ENCODE results near the gene COX14.

The COX14 gene

DNA sequence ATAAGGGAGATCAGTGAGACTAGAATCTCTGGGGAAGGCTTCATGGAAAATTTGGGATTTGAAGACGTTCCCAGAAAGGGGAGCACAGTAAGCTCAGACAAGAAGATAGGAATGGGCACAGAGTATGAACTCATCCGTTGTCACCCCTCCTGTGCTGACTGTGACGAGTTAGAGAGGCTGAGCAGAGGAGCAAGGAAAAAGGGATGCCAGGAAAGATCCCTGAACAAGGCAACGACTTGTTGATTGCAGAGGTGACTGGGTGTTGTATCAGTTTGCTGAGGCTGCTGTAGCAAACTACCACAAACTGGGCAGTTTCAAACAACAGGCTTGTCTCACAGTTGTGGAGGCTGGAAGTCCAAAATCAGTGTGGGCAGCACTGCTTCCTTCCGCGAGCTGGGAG is 14.1 kb upstream of the COX14 start:
- H3K4me1 Mint-ChIP-seq, result peaks cover 5% of the 10 kb centered on the region in 2 donors
- H3K9me3 Mint-ChIP-seq, result no peaks in the 10 kb centered on the region
- no peak overlapping the region for H3K4me3 Mint-ChIP-seq
- peaks cover 45 to 73% of the 10 kb centered on the region in 2 donors for H3K36me3 Mint-ChIP-seq
- no peaks in the 10 kb centered on the region for H3K27me3 Mint-ChIP-seq
- H3K27ac Mint-ChIP-seq, result no peak overlapping the region
- DNase-seq (no peak), ATAC-seq (replicated peaks) (no peak)

DNA sequence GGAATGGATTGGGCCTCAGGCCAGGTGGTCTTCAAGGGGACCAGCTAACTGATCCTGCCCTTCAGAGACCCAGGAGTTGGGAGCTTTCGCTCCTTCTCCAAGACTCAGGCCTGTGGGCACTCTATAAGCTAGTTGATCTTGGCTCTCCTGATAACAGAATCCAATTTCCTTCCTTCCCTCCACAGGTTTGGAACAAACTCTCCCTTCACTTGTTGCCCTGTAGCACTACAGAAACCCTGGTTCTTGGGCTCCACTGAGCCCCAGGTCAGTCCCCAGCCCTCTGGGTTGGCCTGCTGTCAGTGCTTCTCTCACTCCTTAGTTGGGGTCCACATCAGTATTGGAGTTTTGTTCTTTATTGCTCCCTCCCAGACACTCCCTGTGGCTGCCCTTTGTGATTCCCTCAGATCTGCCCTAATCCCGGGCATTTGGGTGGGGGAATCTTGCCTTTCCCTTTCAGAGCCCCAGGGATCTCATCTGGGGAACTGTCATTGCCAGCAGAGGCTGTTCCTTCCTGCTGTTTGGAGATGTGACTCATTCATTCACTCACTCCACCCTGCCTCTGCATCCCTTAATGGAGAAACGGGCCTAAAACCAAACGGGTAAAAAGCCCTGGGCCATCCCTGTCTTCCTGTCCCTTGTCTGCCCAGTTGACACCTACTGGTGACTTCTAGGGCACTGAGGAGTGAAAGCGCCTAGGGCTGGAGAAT is 12.6 kb upstream of the COX14 start:
- H3K9me3 Mint-ChIP-seq, result no peaks in the 10 kb centered on the region
- H3K4me3 Mint-ChIP-seq, result no peak overlapping the region
- no peaks in the 10 kb centered on the region for H3K27me3 Mint-ChIP-seq
- DNase-seq, result no peak
- peak overlapping the region; percentile 15 for H3K27ac Mint-ChIP-seq
- H3K36me3 Mint-ChIP-seq, result peaks cover 46 to 78% of the 10 kb centered on the region in 2 donors
- H3K4me1 Mint-ChIP-seq, result peaks cover 16 to 18% of the 10 kb centered on the region in 2 donors
- ATAC-seq (replicated peaks), result no peak

DNA sequence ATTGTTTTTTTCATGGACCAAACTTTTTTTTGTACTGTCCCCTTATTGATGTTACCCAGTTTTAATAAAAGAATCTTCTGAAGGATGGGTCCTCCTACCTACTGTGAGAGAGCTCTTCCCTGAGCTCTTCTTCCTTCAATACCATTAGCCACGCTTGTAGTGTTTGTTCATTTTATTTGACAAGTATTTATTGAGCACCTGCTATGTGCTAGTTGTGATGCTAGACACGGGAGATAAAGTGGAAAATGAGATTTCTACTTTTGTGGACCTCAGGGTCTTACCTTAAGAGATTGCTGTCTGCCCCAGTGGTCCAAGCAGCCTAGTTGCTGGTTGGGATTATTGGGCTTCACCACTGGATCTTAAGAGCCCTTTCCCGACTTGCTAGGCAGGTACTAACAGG is 11.5 kb upstream of the COX14 start:
- Mint-ChIP-seq H3K27ac (peak overlapping the region; percentile 59), H3K4me3 (no peak overlapping the region), H3K4me1 (peaks cover 17 to 23% of the 10 kb centered on the region in 2 donors), H3K36me3 (peaks cover 49 to 77% of the 10 kb centered on the region in 2 donors), H3K27me3 (no peaks in the 10 kb centered on the region), H3K9me3 (no peaks in the 10 kb centered on the region)
- ATAC-seq (replicated peaks) (no peak), DNase-seq (no peak)

DNA sequence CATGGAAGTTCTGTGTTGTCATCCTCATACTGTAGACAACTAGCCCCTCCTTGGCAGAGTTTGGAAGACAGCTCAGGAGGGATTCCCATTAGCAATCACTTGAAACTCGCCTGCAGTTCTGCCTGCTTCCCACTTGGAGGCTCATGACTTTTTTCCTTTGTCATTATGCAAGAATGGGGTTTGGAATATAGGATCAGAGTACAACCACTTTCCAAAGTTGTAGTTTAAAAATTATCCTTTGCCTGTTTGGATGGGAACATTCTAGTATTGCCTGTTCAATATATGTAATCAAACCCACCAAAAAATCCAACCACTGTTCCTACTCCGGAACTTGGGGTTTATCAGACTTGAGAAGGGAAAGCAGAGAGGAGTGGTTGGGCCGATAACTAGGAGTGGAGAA is 10.4 kb upstream of the COX14 start:
- no peak overlapping the region for H3K4me3 Mint-ChIP-seq
- peaks cover 19 to 28% of the 10 kb centered on the region in 2 donors for H3K4me1 Mint-ChIP-seq
- H3K9me3 Mint-ChIP-seq, result no peaks in the 10 kb centered on the region
- DNase-seq, result no peak
- peaks cover 47 to 73% of the 10 kb centered on the region in 2 donors for H3K36me3 Mint-ChIP-seq
- no peak overlapping the region for H3K27ac Mint-ChIP-seq
- no peak for ATAC-seq (replicated peaks)
- no peaks in the 10 kb centered on the region for H3K27me3 Mint-ChIP-seq

DNA sequence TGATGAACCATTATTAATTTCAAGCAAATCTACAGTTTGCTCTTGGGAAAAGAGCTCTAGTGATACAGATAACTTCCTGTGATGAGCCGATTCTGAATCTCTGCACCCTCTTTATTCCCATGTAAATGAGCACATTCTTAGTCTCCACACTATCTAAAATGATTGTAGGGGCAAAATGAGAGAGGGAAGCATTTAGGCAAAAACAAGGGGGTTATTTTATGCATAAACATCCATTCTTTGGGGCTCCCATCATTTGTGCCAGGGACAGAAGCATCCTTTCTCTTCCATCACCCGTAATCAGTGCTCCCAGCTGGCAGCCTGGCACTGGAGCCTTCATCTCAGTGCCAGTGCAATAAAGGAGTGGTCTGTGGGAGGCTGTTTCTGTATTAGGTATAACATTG is 9.9 kb upstream of the COX14 start:
- H3K27me3 Mint-ChIP-seq, result no peaks in the 10 kb centered on the region
- DNase-seq (no peak), ATAC-seq (replicated peaks) (no peak)
- peaks cover 20 to 28% of the 10 kb centered on the region in 2 donors for H3K4me1 Mint-ChIP-seq
- peaks cover 45 to 72% of the 10 kb centered on the region in 2 donors for H3K36me3 Mint-ChIP-seq
- no peak overlapping the region for H3K27ac Mint-ChIP-seq
- H3K9me3 Mint-ChIP-seq, result no peaks in the 10 kb centered on the region
- no peak overlapping the region for H3K4me3 Mint-ChIP-seq

DNA sequence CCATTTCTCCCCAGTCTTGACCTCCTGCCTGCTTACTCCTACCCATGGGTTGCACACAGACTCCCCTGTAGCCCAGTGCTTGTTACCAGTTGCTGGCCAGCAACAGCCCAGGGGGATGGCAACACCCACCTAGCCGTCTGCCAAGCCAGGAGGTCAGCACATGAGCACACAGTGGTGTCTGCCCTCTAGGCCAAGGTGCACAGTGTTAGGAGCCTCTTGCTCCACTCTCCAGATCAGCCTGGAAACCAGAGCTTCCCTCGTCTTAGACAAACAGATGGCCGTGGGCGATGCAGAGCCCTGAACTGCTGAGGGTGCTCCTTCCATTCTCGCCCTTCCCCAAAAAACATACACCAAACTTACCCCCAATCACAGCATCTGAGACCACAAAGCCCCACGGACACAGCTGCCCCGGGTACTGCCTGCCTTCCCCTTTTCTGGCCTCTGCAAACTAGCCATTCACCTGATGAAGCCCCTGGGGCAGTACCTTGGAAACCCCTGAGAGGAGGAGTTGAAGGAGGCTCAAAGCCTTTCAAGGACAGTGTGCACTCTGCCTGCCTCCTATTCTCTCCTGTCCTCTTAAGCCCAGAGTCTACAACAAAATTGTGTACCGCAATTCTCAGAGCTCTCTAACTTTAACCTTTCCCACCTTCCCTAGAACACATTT is 9.3 kb upstream of the COX14 start:
- Mint-ChIP-seq H3K4me1 (peaks cover 21 to 28% of the 10 kb centered on the region in 2 donors), H3K9me3 (no peaks in the 10 kb centered on the region), H3K27ac (peak overlapping the region; percentile 60), H3K27me3 (no peaks in the 10 kb centered on the region), H3K4me3 (peak overlapping the region in 1 of 2 donors; percentile 18), H3K36me3 (peaks cover 45 to 72% of the 10 kb centered on the region in 2 donors)
- ATAC-seq (replicated peaks) (peak; percentile 81 to 85), DNase-seq (peak; percentile 12)

DNA sequence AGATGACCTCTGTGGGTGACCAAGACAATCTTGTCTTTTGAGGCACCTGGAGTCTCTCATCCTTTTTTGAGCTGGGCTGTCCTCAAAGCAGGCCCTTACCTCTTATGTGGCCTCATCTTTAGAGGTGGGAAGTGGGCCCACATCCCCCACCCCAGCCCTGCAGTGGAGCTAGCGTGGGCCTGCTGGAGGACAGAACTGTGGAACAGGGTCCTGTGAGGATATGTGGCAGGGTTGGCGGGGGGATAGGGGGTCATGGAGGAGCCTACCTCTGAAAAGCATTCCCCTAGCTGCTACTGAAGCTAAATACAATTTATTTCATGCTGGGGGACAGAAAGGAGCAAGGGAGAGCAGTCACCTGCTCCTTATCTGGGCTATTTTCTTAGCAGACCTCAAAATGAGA is 8.7 kb upstream of the COX14 start:
- ATAC-seq (replicated peaks) (peak in 1 of 2 donors; percentile 3), DNase-seq (no peak)
- H3K27ac Mint-ChIP-seq, result peak overlapping the region; percentile 60
- H3K36me3 Mint-ChIP-seq, result peaks cover 42 to 70% of the 10 kb centered on the region in 2 donors
- H3K4me1 Mint-ChIP-seq, result peaks cover 24 to 32% of the 10 kb centered on the region in 2 donors
- no peaks in the 10 kb centered on the region for H3K27me3 Mint-ChIP-seq
- H3K9me3 Mint-ChIP-seq, result no peaks in the 10 kb centered on the region
- H3K4me3 Mint-ChIP-seq, result peak overlapping the region in 1 of 2 donors; percentile 18

DNA sequence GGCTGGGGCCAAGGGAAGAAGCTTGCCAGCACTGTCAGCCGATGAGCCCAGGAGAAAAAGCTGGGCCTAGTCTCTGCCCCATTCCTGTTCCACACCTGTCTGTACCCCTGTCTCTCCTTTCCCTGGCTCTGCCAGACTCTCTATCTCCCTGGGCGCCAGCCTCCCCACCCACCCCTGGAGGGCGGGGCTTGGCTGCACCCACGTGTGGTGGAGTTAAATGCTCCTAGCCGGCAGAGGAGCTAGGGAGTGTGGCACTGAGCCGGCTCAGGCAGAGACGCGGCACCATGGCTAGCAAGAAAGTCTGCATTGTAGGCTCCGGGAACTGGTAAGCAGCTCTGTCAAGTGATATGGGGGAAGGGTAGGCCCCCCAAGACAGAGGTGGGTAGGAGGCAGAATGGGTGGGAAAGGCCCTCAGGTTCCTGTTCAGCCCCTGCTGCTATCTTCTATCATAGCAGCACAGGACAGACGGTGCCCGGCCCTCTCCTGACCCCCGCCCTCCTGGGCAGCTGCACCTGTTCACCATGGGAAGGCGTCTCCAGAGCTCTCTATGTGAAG is 8.2 kb upstream of the COX14 start, which contains the start of gene GPD1:
Gene GPD1 (plus strand): TSS at position 242 of the 555 bp plus-strand sequence. CDS start 43 bp downstream, at position 285.
- DNase-seq (no peak), ATAC-seq (replicated peaks) (peak; percentile 48 to 54)
- Mint-ChIP-seq H3K27ac (peak within 1 kb of the TSS; percentile 60), H3K4me1 (peaks cover 28 to 37% of the 10 kb centered on the region in 2 donors), H3K36me3 (peaks cover 43 to 69% of the 10 kb centered on the region in 2 donors), H3K9me3 (no peaks in the 10 kb centered on the region), H3K4me3 (peak within 1 kb of the TSS in 1 of 2 donors; percentile 18), H3K27me3 (no peaks in the 10 kb centered on the region)

DNA sequence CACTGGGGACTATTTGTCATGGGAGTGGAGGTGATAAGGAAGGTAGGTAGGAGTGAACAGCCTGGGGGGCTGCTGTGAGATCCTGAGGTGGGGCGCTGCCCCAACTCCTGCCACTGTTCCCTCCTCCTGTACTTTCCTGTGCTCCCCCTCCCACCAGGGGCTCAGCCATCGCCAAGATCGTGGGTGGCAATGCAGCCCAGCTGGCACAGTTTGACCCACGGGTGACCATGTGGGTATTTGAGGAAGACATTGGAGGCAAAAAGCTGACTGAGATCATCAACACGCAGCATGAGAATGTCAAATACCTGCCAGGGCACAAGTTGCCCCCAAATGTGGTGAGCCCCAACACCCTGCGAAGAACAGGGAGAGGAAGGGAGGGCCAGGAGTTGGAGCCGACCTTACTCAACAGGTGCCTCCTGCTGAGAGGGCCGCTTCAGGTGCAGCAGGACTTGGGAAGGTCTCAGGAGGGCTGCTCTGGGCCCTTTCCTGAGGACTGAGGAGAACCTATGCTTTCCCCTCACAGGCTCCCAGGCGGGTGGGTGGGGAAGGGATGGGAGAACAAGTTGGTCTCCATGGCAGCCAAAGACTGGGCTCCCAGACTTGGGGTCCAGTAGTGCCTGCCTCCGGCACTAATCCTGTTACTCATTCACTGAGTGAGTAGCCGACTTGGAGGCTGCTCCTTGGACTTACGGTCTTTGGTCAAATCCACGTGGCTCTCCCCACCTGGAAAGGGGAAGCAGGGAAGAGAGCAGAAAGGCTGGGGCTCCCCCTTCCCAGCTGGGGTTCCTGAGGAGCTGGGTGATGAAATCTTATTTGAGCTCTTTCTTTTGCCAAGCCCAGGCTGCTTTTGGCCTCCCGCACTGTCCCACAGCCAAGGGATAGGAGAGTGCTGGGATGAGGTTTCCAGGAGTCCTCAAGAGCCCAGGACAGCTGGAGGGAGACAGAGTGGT is 7.3 kb upstream of the COX14 start:
- H3K27me3 Mint-ChIP-seq, result no peaks in the 10 kb centered on the region
- ATAC-seq (replicated peaks) (no peak), DNase-seq (no peak)
- H3K9me3 Mint-ChIP-seq, result no peaks in the 10 kb centered on the region
- no peak overlapping the region for H3K4me3 Mint-ChIP-seq
- no peak overlapping the region for H3K27ac Mint-ChIP-seq
- peaks cover 39 to 61% of the 10 kb centered on the region in 2 donors for H3K36me3 Mint-ChIP-seq
- peaks cover 35 to 45% of the 10 kb centered on the region in 2 donors for H3K4me1 Mint-ChIP-seq

DNA sequence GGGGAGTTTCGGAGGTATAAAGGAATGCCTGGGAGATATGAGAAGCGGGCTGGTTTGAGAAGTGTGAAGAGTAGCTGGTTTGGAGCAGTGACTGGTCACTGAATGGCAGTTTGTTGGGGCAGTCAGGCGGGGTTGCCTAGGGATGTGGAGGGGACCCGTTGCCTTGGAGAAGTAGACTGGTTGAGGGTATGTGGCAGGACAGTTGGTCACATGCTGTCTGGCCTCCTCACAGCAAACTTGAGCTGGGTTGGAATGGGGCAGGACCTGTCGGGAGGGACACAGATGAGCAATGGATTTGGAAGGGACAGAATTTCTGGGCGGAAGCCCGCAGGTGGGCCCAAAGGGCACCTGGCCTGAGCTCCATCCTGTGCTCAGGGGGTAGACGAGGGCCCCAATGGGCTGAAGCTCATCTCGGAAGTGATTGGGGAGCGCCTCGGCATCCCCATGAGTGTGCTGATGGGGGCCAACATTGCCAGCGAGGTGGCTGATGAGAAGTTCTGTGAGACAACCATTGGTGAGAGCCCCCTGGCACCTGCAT is 6.1 kb upstream of the COX14 start:
- peaks cover 43 to 58% of the 10 kb centered on the region in 2 donors for H3K4me1 Mint-ChIP-seq
- H3K4me3 Mint-ChIP-seq, result no peak overlapping the region
- ATAC-seq (replicated peaks) (no peak), DNase-seq (no peak)
- H3K36me3 Mint-ChIP-seq, result peaks cover 28 to 49% of the 10 kb centered on the region in 2 donors
- H3K9me3 Mint-ChIP-seq, result no peaks in the 10 kb centered on the region
- H3K27me3 Mint-ChIP-seq, result no peaks in the 10 kb centered on the region
- H3K27ac Mint-ChIP-seq, result peak overlapping the region; percentile 72

DNA sequence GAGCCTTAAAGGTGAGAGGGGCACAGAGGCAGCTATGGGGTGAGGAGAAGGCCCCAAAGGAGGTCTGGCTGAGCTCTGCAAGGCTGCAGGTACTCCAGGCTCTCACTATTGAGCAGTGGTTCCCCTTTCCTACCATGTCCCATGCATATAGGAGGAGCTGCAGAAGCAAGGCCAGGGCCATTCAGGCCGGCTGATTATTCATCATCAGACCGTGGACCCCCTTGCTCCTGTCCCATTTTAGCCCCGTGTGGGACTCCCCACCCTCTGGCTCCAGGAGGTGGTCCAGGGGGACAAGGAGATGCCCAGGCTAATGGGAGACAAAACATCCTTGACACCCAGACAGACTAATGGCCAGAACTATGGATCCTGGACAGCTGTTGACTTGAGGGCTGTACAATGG is 5.1 kb upstream of the COX14 start:
- H3K4me3 Mint-ChIP-seq, result no peak overlapping the region

DNA sequence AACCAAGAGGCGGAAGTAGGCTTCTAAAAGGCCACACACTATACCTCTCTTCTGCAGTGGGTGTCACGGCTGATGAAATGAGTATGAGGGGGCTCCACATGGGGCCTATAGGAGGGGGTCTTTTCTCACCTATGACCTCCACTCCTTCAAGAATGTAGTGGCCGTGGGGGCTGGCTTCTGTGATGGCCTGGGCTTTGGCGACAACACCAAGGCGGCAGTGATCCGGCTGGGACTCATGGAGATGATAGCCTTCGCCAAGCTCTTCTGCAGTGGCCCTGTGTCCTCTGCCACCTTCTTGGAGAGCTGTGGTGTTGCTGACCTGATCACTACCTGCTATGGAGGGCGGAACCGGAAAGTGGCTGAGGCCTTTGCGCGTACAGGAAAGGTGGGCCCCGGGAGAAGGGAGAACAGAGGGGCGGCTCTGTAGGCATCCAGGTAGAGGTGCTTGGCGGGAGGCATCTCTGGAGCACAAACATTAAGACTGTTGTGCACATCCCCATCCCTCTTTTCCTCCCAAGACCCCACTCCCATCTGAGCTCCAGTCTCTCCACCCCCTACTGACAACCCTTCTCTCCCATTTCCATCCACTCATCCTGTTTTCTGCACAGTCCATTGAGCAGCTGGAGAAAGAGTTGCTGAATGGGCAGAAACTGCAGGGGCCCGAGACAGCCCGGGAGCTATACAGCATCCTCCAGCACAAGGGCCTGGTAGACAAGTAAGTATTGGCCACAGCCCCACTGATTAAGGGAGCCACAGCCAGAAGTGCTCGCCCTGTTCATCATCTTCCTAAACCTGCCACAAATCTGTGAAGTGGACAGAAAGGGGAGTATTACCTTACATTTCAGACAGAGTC is 4.4 kb upstream of the COX14 start:
- Mint-ChIP-seq H3K4me1 (peaks cover 45 to 63% of the 10 kb centered on the region in 2 donors), H3K36me3 (peaks cover 26 to 37% of the 10 kb centered on the region in 2 donors), H3K4me3 (no peak overlapping the region), H3K27me3 (no peaks in the 10 kb centered on the region), H3K9me3 (no peaks in the 10 kb centered on the region), H3K27ac (peak overlapping the region; percentile 39)
- DNase-seq, result no peak
- ATAC-seq (replicated peaks), result no peak

More for the DNA sequence above, 5.1 kb upstream of the COX14 start:
- Mint-ChIP-seq H3K27ac (peak overlapping the region; percentile 39), H3K36me3 (peaks cover 26 to 41% of the 10 kb centered on the region in 2 donors), H3K9me3 (no peaks in the 10 kb centered on the region), H3K27me3 (no peaks in the 10 kb centered on the region), H3K4me1 (peaks cover 47 to 65% of the 10 kb centered on the region in 2 donors)
- DNase-seq (no peak), ATAC-seq (replicated peaks) (no peak)

DNA sequence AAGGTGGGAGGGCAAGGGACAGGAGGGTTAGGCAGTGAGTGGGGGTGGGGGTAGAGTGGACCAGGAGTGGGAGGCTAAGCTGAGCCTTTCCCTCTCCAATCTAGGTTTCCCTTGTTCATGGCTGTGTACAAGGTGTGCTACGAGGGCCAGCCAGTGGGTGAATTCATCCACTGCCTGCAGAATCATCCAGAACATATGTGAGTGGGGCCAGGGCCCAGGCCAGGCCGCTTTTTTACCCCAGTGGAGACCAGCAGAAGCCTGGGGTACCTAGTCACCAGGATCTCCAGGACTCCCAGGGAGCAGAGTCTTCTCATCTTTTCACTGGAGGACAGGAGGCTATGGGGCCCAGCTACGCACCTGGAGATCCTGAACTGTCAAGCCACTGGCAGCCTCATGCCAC is 2.7 kb upstream of the COX14 start:
- DNase-seq (no peak), ATAC-seq (replicated peaks) (no peak)
- Mint-ChIP-seq H3K36me3 (peaks cover 20 to 30% of the 10 kb centered on the region in 2 donors), H3K4me1 (peaks cover 34 to 58% of the 10 kb centered on the region in 2 donors), H3K27ac (peak overlapping the region; percentile 98), H3K9me3 (no peaks in the 10 kb centered on the region), H3K27me3 (no peaks in the 10 kb centered on the region), H3K4me3 (peak overlapping the region; percentile 95 to 98)
